BLaER1 treated with 17β-estradiol and CSF1 and Interleukin-3, amounts not matched to agents 10 nM and 100 nM (cell line): ENCODE results near the gene MAPK1.
"Not testable (repeated sequence)": the region's sequence is repeated elsewhere in the genome, so short reads cannot be mapped to it uniquely, and the experiment has no call there.

Source experiments
- H3K27ac ChIP-seq, 11 experiments: shearing (Covaris generic); formaldehyde crosslinking; 2 replicates each; pipeline ENCODE4 v1.8.1; 2022
- H3K27me3 ChIP-seq, 11 experiments: shearing (Covaris generic); formaldehyde crosslinking; 2 replicates each; pipeline ENCODE4 v1.8.1; 2022
- H3K36me3 ChIP-seq, 11 experiments: shearing (Covaris generic); formaldehyde crosslinking; 2 replicates each; pipeline ENCODE4 v1.8.1; 2022
- H3K4me1 ChIP-seq, 10 experiments: shearing (Covaris generic); formaldehyde crosslinking; 2 replicates each; pipeline ENCODE4 v1.8.1; 2022
- H3K4me2 ChIP-seq, 11 experiments: shearing (Covaris generic); formaldehyde crosslinking; 2 replicates each; pipeline ENCODE4 v1.8.1; 2022
- H3K4me3 ChIP-seq, 10 experiments: shearing (Covaris generic); formaldehyde crosslinking; 2 replicates each; pipeline ENCODE4 v1.8.1; 2022
- H3K9ac ChIP-seq, 11 experiments: shearing (Covaris generic); formaldehyde crosslinking; 2 replicates each; pipeline ENCODE4 v1.8.1; 2022
- H3K9me3 ChIP-seq, 11 experiments: shearing (Covaris generic); formaldehyde crosslinking; replicated peaks in 1 of 11; 2 replicates each; pipeline ENCODE4 v1.8.1; 2022
- H4K20me1 ChIP-seq, 11 experiments: shearing (Covaris generic); formaldehyde crosslinking; 2 replicates each; pipeline ENCODE4 v1.8.1; 2022
- Cebpa-rat ChIP-seq, 11 experiments: shearing (Covaris generic); IDR thresholded peaks; 2 replicates each; pipeline ENCODE4 v1.8.1; 2022

The MAPK1 gene

GRCh38 chr22:21815357-21815756, 52.1 kb downstream of the MAPK1 start:
- Histone ChIP-seq H3K36me3 (peaks cover 3 to 42% (median 24%) of the 10 kb centered on the region in 11 experiments; a peak in 19 of 22 replicates), H3K4me2 (peak overlapping the region; percentile 72 to 100 (median 96); a peak in 20 of 22 replicates), H3K9ac (no peak overlapping the region), H3K4me1 (peaks cover 49 to 70% (median 60%) of the 10 kb centered on the region in 10 experiments), H3K27me3 (no peaks in the 10 kb centered on the region), H4K20me1 (peaks cover 35 to 98% (median 58%) of the 10 kb centered on the region in 11 experiments), H3K4me3 (no peak overlapping the region), H3K9me3 (peaks cover 4 to 34% (median 30%) of the 10 kb centered on the region in 11 experiments; a peak in 19 of 22 replicates), H3K27ac (peak overlapping the region; percentile 80 to 96 (median 85); a peak in 20 of 22 replicates)
- TF ChIP-seq Cebpa-rat (IDR thresholded peaks at IDR 0.05), result no peak

- no peak for TF ChIP-seq Cebpa-rat (IDR thresholded peaks at IDR 0.05)
- peaks cover 25 to 98% (median 49%) of the 10 kb centered on the region in 11 experiments; a peak in 21 of 22 replicates for H4K20me1 ChIP-seq
- H3K9ac ChIP-seq, result no peak overlapping the region
- H3K4me2 ChIP-seq, result no peak overlapping the region
- H3K4me3 ChIP-seq, result no peak overlapping the region; a peak in 1 of 20 replicates
- H3K27me3 ChIP-seq, result no peaks in the 10 kb centered on the region
- H3K27ac ChIP-seq, result no peak overlapping the region
- peaks cover 31 to 46% (median 38%) of the 10 kb centered on the region in 10 experiments for H3K4me1 ChIP-seq
- peaks cover 14 to 60% (median 39%) of the 10 kb centered on the region in 11 experiments for H3K36me3 ChIP-seq
- peaks cover 4 to 37% (median 30%) of the 10 kb centered on the region in 11 experiments; a peak in 19 of 22 replicates for H3K9me3 ChIP-seq
Observed at GRCh38 chr22:21811982-21812381, 55.5 kb downstream of the MAPK1 start.

- Histone ChIP-seq H4K20me1 (peaks cover 12 to 90% (median 51%) of the 10 kb centered on the region in 11 experiments; a peak in 19 of 22 replicates), H3K27me3 (no peaks in the 10 kb centered on the region), H3K9ac (no peak overlapping the region), H3K36me3 (peaks cover 56 to 84% (median 73%) of the 10 kb centered on the region in 11 experiments), H3K4me2 (no peak overlapping the region), H3K4me3 (no peak overlapping the region), H3K4me1 (peaks cover 10 to 25% (median 16%) of the 10 kb centered on the region in 10 experiments), H3K27ac (no peak overlapping the region), H3K9me3 (peaks cover 4 to 26% (median 22%) of the 10 kb centered on the region in 11 experiments; a peak in 19 of 22 replicates)
- no peak for TF ChIP-seq Cebpa-rat (IDR thresholded peaks at IDR 0.05)
Observed at GRCh38 chr22:21807544-21808529, 59.6 kb downstream of the MAPK1 start.

GRCh38 chr22:21805325-21805724, 62.1 kb downstream of the MAPK1 start:
- not testable (repeated sequence) for H3K9me3 ChIP-seq, H3K27ac ChIP-seq, H3K9ac ChIP-seq, H3K4me2 ChIP-seq, H3K4me3 ChIP-seq, H3K27me3 ChIP-seq
- peaks cover 75 to 84% (median 80%) of the 10 kb centered on the region in 11 experiments for H3K36me3 ChIP-seq
- peaks cover 10 to 22% (median 11%) of the 10 kb centered on the region in 10 experiments for H3K4me1 ChIP-seq
- H4K20me1 ChIP-seq, result peaks cover 12 to 88% (median 41%) of the 10 kb centered on the region in 11 experiments; a peak in 19 of 22 replicates

- H3K27me3 ChIP-seq, result no peaks in the 10 kb centered on the region
- peaks cover 0 to 12% (median 0%) of the 10 kb centered on the region in 10 experiments; a peak in 5 of 20 replicates for H3K4me1 ChIP-seq
- peaks cover 87 to 98% (median 93%) of the 10 kb centered on the region in 11 experiments for H3K36me3 ChIP-seq
- H3K4me2 ChIP-seq, result no peak overlapping the region
- H3K9me3 ChIP-seq, result no peaks in the 10 kb centered on the region
- H3K9ac ChIP-seq, result no peak overlapping the region
- H3K27ac ChIP-seq, result no peak overlapping the region
- no peak for TF ChIP-seq Cebpa-rat (IDR thresholded peaks at IDR 0.05)
- no peak overlapping the region for H3K4me3 ChIP-seq
- peaks cover 4 to 88% (median 29%) of the 10 kb centered on the region in 11 experiments; a peak in 18 of 22 replicates for H4K20me1 ChIP-seq
Observed at GRCh38 chr22:21803811-21804249, 63.6 kb downstream of the MAPK1 start.

- H3K9me3 ChIP-seq, result no peaks in the 10 kb centered on the region
- peaks cover 0 to 86% (median 18%) of the 10 kb centered on the region in 11 experiments; a peak in 16 of 22 replicates for H4K20me1 ChIP-seq
- no peak overlapping the region for H3K4me3 ChIP-seq
- TF ChIP-seq Cebpa-rat (IDR thresholded peaks at IDR 0.05), result no peak
- H3K36me3 ChIP-seq, result peaks cover 95 to 100% (median 100%) of the 10 kb centered on the region in 11 experiments
- H3K4me2 ChIP-seq, result no peak overlapping the region
- no peak overlapping the region for H3K9ac ChIP-seq
- H3K4me1 ChIP-seq, result peaks cover 0 to 12% (median 0%) of the 10 kb centered on the region in 10 experiments; a peak in 5 of 20 replicates
- no peak overlapping the region for H3K27ac ChIP-seq
- H3K27me3 ChIP-seq, result no peaks in the 10 kb centered on the region
Observed at GRCh38 chr22:21802673-21803072, 64.8 kb downstream of the MAPK1 start.

- H3K4me2 ChIP-seq, result no peak overlapping the region
- no peaks in the 10 kb centered on the region for H3K9me3 ChIP-seq
- no peaks in the 10 kb centered on the region for H3K27me3 ChIP-seq
- peaks cover 0 to 12% (median 0%) of the 10 kb centered on the region in 10 experiments; a peak in 5 of 20 replicates for H3K4me1 ChIP-seq
- H3K9ac ChIP-seq, result no peak overlapping the region
- no peak for TF ChIP-seq Cebpa-rat (IDR thresholded peaks at IDR 0.05)
- H3K36me3 ChIP-seq, result peaks cover 93 to 100% (median 100%) of the 10 kb centered on the region in 11 experiments
- H3K27ac ChIP-seq, result no peak overlapping the region
- no peak overlapping the region for H3K4me3 ChIP-seq
- peaks cover 0 to 86% (median 12%) of the 10 kb centered on the region in 11 experiments; a peak in 13 of 22 replicates for H4K20me1 ChIP-seq
Observed at GRCh38 chr22:21802056-21802455, 65.4 kb downstream of the MAPK1 start.

- Histone ChIP-seq H3K4me1 (peaks cover 0 to 12% (median 0%) of the 10 kb centered on the region in 10 experiments; a peak in 5 of 20 replicates), H4K20me1 (peaks cover 0 to 87% (median 12%) of the 10 kb centered on the region in 11 experiments; a peak in 12 of 22 replicates), H3K36me3 (peaks cover 93 to 100% (median 100%) of the 10 kb centered on the region in 11 experiments)
- H3K9me3 ChIP-seq, H3K27ac ChIP-seq, H3K27me3 ChIP-seq, H3K4me2 ChIP-seq, H3K4me3 ChIP-seq, H3K9ac ChIP-seq: not testable (repeated sequence)
Observed at GRCh38 chr22:21801304-21801644, 66.2 kb downstream of the MAPK1 start.
